HCT116 (cell line): ENCODE measurements around the gene DIPK1A. TPM values are rescaled to one million over a fixed set of nuclear protein-coding genes. Genes with fewer than 3 reads are reported as not detected.

Experiments used
- ATAC-seq: fragments of 200-7000 bp; cut with Tn5 transposase; 2 replicates; pipeline ENCODE4 v1.9.1; 2020; ENCODE audit warnings: mild to moderate bottlenecking, moderate library complexity
- BruUV-seq: library from RNA; stranded (reverse); fragments of 400-500 nt; replicated peaks from 2 replicates; lab custom pipeline; 2021; lab: Mats Ljungman, UMichigan
- CTCF ChIA-PET: fragments of 300-600 bp; sonication (Branson Sonifier 250); formaldehyde crosslinking; loops from one replicate; lab custom pipeline; 2021; ENCODE audit warnings: antibody characterized with exemption; lab: Charles Lee
- POLR2A ChIA-PET: fragments of 300-600, 350-600 bp; sonication (Branson Sonifier 250); formaldehyde crosslinking; loops from one replicate; lab custom pipeline; 2021; ENCODE audit warnings: antibody characterized with exemption; lab: Charles Lee
- RAD21 ChIA-PET, 2 experiments: fragments of 300-600 bp; sonication (Branson Sonifier 250); formaldehyde crosslinking; loops; one replicate each; lab custom pipeline; 2023; ENCODE audit warnings: low total read pairs in 2 of 2; ENCODE audit not compliant: uncharacterized antibody in 2 of 2, unreplicated experiment in 2 of 2, low non-redundant PET in 1 of 2; lab: Charles Lee
- DNase-seq: peaks from one replicate; pipeline ENCODE4 v3.0.0-alpha.2; 2010; ENCODE audit warnings: low read depth, low spot score
- H2AFZ ChIP-seq: fragments of 200-600 bp; shearing (Covaris generic), sonication (generic); 2 replicates; pipeline ENCODE4 v1.6.1; 2017; ENCODE audit warnings: low read depth, mixed run types, mixed read lengths, antibody characterized with exemption, low read length; ENCODE audit not compliant: poor library complexity, severe bottlenecking
- H3K27ac ChIP-seq: 2 replicates; pipeline ENCODE4 v1.5.1; 2012; ENCODE audit warnings: low read depth, low read length
- H3K27me3 ChIP-seq: fragments of 200-600 bp; sonication (generic); 2 replicates; pipeline ENCODE4 v1.6.1; 2016; ENCODE audit warnings: mixed run types, low read length, mixed read lengths; ENCODE audit not compliant: insufficient read depth
- H3K36me3 ChIP-seq, 2 experiments: fragments of 200-500 bp in 1 of 2; fragments of 200-600 bp in 1 of 2; sonication (Bioruptor generic) in 1 of 2; sonication (generic) in 1 of 2; 2 replicates each; pipeline versions ENCODE4 v1.5.1 to v1.6.1; 2014 to 2016; ENCODE audit warnings: low read length in 2 of 2, inconsistent platforms in 1 of 2, mixed read lengths in 1 of 2, mixed run types in 1 of 2; ENCODE audit not compliant: insufficient read depth in 2 of 2, control insufficient read depth in 1 of 2
- H3K4me1 ChIP-seq, 2 experiments: fragments of 200-600 bp in 1 of 2; sonication (generic) in 1 of 2; 2 replicates each; pipeline versions ENCODE4 v1.5.1 to v1.6.1; 2012 to 2017; ENCODE audit warnings: low read length in 2 of 2, inconsistent platforms in 1 of 2, mild to moderate bottlenecking in 1 of 2, mixed read lengths in 1 of 2, mixed run types in 1 of 2, moderate library complexity in 1 of 2; ENCODE audit not compliant: insufficient read depth in 2 of 2, control insufficient read depth in 1 of 2
- H3K4me2 ChIP-seq: fragments of 200-600 bp; sonication (generic); 2 replicates; pipeline ENCODE4 v1.6.1; 2017; ENCODE audit warnings: mixed run types, low read length, mixed read lengths
- H3K4me3 ChIP-seq, 2 experiments: fragments of 200-600 bp in 1 of 2; sonication (generic) in 1 of 2; replicated peaks in 1 of 2; 2 replicates each; pipeline ENCODE4 v1.5.1; 2011 to 2016; ENCODE audit warnings: low read length in 2 of 2, control low read depth in 1 of 2, low read depth in 1 of 2, mild to moderate bottlenecking in 1 of 2, mixed read lengths in 1 of 2, mixed run types in 1 of 2
- H3K79me2 ChIP-seq: fragments of 200-600 bp; sonication (generic); 2 replicates; pipeline ENCODE4 v1.6.1; 2017; ENCODE audit warnings: mild to moderate bottlenecking, mixed run types, low read length, moderate library complexity, mixed read lengths; ENCODE audit not compliant: insufficient read depth
- H3K9ac ChIP-seq: fragments of 200-600 bp; sonication (generic); 2 replicates; pipeline ENCODE4 v1.6.1; 2016; ENCODE audit warnings: low read length, mixed read lengths
- H3K9me2 ChIP-seq: fragments of 200-600 bp; sonication (generic), shearing (Covaris generic); 2 replicates; pipeline ENCODE4 v1.6.1; 2017; ENCODE audit warnings: mixed run types, mild to moderate bottlenecking, moderate library complexity; ENCODE audit not compliant: insufficient read depth
- H3K9me3 ChIP-seq, 2 experiments: fragments of 200-500 bp in 1 of 2; fragments of 200-600 bp in 1 of 2; sonication (Bioruptor generic) in 1 of 2; sonication (generic) in 1 of 2; 2 replicates each; pipeline ENCODE4 v1.6.1; 2014 to 2017; ENCODE audit warnings: low read length in 2 of 2, mixed read lengths in 2 of 2, inconsistent platforms in 1 of 2, low read depth in 1 of 2, mild to moderate bottlenecking in 1 of 2, mixed run types in 1 of 2, moderate library complexity in 1 of 2; ENCODE audit not compliant: control insufficient read depth in 1 of 2, insufficient read depth in 1 of 2
- H4K20me1 ChIP-seq: fragments of 200-600 bp; sonication (generic), shearing (Covaris generic); 2 replicates; pipeline ENCODE4 v1.6.1; 2017; ENCODE audit warnings: mixed run types, mild to moderate bottlenecking, moderate library complexity; ENCODE audit not compliant: insufficient read depth
- CBX3 ChIP-seq: IDR thresholded peaks from 2 replicates; pipeline ENCODE4 v1.6.1; 2012; ENCODE audit warnings: low read depth
- CTCF ChIP-seq, 3 experiments: fragments of 200-600 bp in 1 of 3; sonication (generic) in 1 of 3; IDR thresholded peaks in 2 of 3; conservative IDR thresholded peaks in 1 of 3; 2 replicates each; pipeline ENCODE4 v1.5.1; 2012 to 2017; ENCODE audit warnings: low read depth in 2 of 3, low read length in 2 of 3, antibody characterized with exemption in 1 of 3, borderline replicate concordance in 1 of 3, control low read depth in 1 of 3, mild to moderate bottlenecking in 1 of 3, mixed read lengths in 1 of 3, mixed run types in 1 of 3, moderate library complexity in 1 of 3; ENCODE audit not compliant: insufficient read depth in 1 of 3
- ELF1 ChIP-seq: IDR thresholded peaks from 2 replicates; pipeline ENCODE4 v1.6.1; 2012; ENCODE audit warnings: low read depth, borderline replicate concordance
- FOSL1 ChIP-seq: IDR thresholded peaks from 2 replicates; pipeline ENCODE4 v1.6.1; 2012; ENCODE audit warnings: low read depth
- JUND ChIP-seq: IDR thresholded peaks from 2 replicates; pipeline ENCODE4 v1.6.1; 2012
- POLR2A ChIP-seq: IDR thresholded peaks from 2 replicates; pipeline ENCODE4 v1.7.0; 2011; ENCODE audit warnings: borderline replicate concordance; ENCODE audit not compliant: insufficient read depth, insufficient read length; ENCODE audit errors: extremely low read depth
- RAD21 ChIP-seq: IDR thresholded peaks from 2 replicates; pipeline ENCODE4 v1.6.1; 2012; ENCODE audit warnings: low read depth, mild to moderate bottlenecking
- SIN3A ChIP-seq: IDR thresholded peaks from 2 replicates; pipeline ENCODE4 v1.6.1; 2012; ENCODE audit warnings: low read depth
- SP1 ChIP-seq: IDR thresholded peaks from 2 replicates; pipeline ENCODE4 v1.6.1; 2012; ENCODE audit warnings: low read depth
- TCF7L2 ChIP-seq: IDR thresholded peaks from 2 replicates; pipeline ENCODE4 v1.7.0; 2011; ENCODE audit warnings: borderline replicate concordance, inconsistent platforms; ENCODE audit not compliant: insufficient read depth, insufficient read length; ENCODE audit errors: extremely low read depth
- YY1 ChIP-seq: IDR thresholded peaks from 2 replicates; pipeline ENCODE4 v1.6.1; 2011; ENCODE audit warnings: low read length, low read depth, moderate library complexity, mild to moderate bottlenecking; ENCODE audit not compliant: insufficient replicate concordance; ENCODE audit errors: extremely low read depth
- ZFX ChIP-seq: fragments of 450-650 bp; IDR thresholded peaks from 2 replicates; pipeline ENCODE4 v1.6.1; 2017
- ZNF274 ChIP-seq: fragments of 200-500 bp; sonication (Bioruptor generic); IDR thresholded peaks from 2 replicates; pipeline ENCODE4 v1.6.1; 2014; ENCODE audit warnings: mild to moderate bottlenecking, low read depth, low read length, inconsistent platforms
- intact Hi-C: fragments of 100-400 bp; cut with micrococcal nuclease; formaldehyde crosslinking; loops from 2 replicates; pipeline ENCODE4 v1.10.0; 2022
- total RNA-seq: library from RNA; stranded (reverse); gene quantifications from one replicate; pipeline ENCODE4 v1.2.1, GENCODE V29; 2021; ENCODE audit not compliant: unreplicated experiment
- TF ChIP-seq, protein P1 (sequence below): IDR thresholded peaks from 2 replicates; pipeline ENCODE4 v1.6.1; 2012
- TF ChIP-seq, protein P2 (sequence below): IDR thresholded peaks from 2 replicates; pipeline ENCODE4 v1.6.1; 2011; ENCODE audit warnings: mild to moderate bottlenecking, low read length, moderate library complexity; ENCODE audit not compliant: insufficient replicate concordance; ENCODE audit errors: extremely low read depth

DIPK1A gene
- total RNA-seq, 1 experiment from 2014 or later: 4.3 TPM

DNA sequence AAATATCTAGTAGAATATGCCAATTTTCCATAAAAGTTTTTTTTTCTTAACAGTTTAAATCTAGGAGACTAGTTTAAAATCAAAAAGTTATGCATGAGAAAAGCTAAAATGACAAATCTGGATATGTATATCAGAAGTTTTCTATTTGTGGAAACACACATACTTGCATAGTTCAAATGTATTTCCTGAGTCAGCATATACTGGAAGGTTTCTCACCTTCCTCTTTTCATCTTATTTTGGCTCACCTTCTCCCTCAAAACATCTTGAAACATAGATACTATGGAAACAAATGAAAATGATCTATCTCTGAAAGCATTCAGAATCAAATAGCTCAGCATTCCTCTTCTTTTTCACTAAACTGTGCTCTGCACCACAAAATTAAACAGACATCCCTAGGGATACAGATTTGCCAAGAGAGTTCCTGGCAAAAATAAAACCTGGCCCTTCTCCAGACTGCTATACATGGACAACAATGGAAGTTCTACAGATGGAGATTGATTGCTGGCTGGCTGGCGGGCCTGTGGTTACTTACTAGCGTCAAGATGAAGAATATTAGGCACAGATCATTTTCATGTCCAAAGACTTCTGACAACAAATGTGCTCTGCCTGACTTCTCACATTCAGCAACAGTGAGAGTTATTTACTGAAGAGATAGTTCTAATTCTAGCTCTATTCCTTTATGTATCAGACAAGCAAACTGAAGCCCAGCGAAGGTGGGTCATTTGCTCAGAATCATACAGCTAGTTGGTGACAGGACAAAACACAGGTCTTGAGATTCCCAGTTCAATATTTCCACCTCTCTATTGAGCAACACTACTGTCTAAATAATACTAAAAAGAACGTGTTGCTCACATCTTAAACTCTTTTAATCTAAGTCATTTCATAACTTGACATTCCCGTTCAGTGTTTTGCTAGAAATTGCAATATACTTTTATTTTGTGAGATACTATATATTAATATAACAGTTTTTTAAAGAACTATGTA is 26.6 kb downstream of the DIPK1A start:
- Histone ChIP-seq H2AFZ (no peak overlapping the region), H3K27ac (no peak overlapping the region), H3K36me3 (no peaks in the 10 kb centered on the region), H3K9me2 (no peaks in the 10 kb centered on the region), H3K9ac (no peak overlapping the region), H3K9me3 (no peaks in the 10 kb centered on the region), H3K27me3 (no peaks in the 10 kb centered on the region), H3K4me1 (peaks cover 8% of the 10 kb centered on the region in 2 experiments; a peak in 2 of 4 replicates), H3K79me2 (no peaks in the 10 kb centered on the region), H3K4me2 (no peak overlapping the region), H4K20me1 (no peaks in the 10 kb centered on the region), H3K4me3 (no peak overlapping the region)
- ATAC-seq (no peak), DNase-seq (no peak)
- TF ChIP-seq FOSL1 (no peak), ZNF274 (no peak), ELF1 (no peak), RAD21 (no peak), SP1 (no peak), TCF7L2 (no peak), JUND (no peak), ZFX (no peak), SIN3A (no peak), YY1 (no peak), POLR2A (no peak), CBX3 (no peak), CTCF (IDR thresholded peaks at IDR 0.05 in 2 of 3, conservative IDR thresholded peaks at IDR 0.05 in 1 of 3; ENCODE audit: borderline replicate concordance in 1 of 3, insufficient read depth in 1 of 3, low read depth in 2 of 3, low read length in 2 of 3) (no peak)
- TF ChIP-seq, protein P1, sequence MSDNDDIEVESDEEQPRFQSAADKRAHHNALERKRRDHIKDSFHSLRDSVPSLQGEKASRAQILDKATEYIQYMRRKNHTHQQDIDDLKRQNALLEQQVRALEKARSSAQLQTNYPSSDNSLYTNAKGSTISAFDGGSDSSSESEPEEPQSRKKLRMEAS: no peak
- TF ChIP-seq, protein P2, sequence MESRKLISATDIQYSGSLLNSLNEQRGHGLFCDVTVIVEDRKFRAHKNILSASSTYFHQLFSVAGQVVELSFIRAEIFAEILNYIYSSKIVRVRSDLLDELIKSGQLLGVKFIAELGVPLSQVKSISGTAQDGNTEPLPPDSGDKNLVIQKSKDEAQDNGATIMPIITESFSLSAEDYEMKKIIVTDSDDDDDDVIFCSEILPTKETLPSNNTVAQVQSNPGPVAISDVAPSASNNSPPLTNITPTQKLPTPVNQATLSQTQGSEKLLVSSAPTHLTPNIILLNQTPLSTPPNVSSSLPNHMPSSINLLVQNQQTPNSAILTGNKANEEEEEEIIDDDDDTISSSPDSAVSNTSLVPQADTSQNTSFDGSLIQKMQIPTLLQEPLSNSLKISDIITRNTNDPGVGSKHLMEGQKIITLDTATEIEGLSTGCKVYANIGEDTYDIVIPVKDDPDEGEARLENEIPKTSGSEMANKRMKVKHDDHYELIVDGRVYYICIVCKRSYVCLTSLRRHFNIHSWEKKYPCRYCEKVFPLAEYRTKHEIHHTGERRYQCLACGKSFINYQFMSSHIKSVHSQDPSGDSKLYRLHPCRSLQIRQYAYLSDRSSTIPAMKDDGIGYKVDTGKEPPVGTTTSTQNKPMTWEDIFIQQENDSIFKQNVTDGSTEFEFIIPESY: no peak
- BruUV-seq: no TSS peak
- ChIA-PET RAD21 (no interaction called here), POLR2A (no interaction called here), CTCF (no interaction called here)
- intact Hi-C loops: no loop called here
